ENCODE results near the gene C1orf141. TPM values are rescaled to one million over a fixed set of nuclear protein-coding genes. Genes with fewer than 3 reads are reported as not detected.
"Not testable (repeated sequence)": the region's sequence is repeated elsewhere in the genome, so short reads cannot be mapped to it uniquely, and the experiment has no call there.

Gene C1orf141
- total RNA-seq, 1 donor from 2014 or later, result not detected

- DNase-seq (no peak), ATAC-seq (no peak)
- intact Hi-C loops (cut with micrococcal nuclease), result no loop called here
These were observed 31.2 kb downstream of the C1orf141 start for GRCh38 chr1:67103548-67103947.

GRCh38 chr1:67100833-67101232 lies 33.9 kb downstream of the C1orf141 start:
- no peak for ATAC-seq
- intact Hi-C loops (cut with micrococcal nuclease), result no loop called here
- no peak for DNase-seq

DNA sequence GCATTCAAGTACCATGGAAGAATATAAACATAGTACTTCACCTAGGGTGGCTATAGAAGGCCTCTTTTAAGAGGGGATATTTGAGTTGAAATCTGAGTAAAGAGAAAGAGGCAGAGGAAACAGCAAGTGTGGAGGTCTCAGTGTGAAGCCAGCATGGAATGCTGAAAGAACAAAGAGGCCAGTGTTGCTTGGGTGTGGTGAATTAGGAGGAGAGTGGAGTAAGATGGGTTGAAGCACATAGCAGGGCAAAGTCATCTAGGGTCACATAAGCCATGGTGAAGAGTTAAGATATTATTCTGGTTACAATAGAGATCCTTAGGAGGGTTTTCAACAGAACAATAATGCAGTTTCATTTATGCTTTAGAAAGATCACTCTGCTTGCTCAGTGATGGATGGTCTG lies 37.5 kb downstream of the C1orf141 start:
- DNase-seq (no peak), ATAC-seq (no peak)
- intact Hi-C loops (cut with micrococcal nuclease), result no loop called here

DNA sequence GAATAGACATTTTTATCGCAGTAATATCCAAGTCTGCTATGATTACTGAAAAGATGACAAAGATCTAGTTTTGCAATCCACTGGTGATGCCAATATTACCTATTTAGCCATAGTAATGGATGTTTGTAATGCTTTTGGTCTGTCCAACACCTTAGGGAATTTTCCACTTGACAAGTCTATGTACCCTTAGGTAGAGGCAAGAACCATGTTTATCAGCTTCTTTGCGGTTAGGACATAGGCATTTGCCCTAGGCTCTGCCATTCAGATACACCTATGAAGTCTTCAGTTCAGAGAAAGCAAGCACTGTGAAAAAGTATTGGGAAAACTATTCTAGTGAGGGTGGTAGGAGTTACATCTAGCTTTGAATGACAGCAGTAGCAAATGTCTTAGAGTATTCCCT lies 40.6 kb downstream of the C1orf141 start:
- intact Hi-C loops (cut with micrococcal nuclease), result no loop called here
- no peak for ATAC-seq
- no peak for DNase-seq

DNA sequence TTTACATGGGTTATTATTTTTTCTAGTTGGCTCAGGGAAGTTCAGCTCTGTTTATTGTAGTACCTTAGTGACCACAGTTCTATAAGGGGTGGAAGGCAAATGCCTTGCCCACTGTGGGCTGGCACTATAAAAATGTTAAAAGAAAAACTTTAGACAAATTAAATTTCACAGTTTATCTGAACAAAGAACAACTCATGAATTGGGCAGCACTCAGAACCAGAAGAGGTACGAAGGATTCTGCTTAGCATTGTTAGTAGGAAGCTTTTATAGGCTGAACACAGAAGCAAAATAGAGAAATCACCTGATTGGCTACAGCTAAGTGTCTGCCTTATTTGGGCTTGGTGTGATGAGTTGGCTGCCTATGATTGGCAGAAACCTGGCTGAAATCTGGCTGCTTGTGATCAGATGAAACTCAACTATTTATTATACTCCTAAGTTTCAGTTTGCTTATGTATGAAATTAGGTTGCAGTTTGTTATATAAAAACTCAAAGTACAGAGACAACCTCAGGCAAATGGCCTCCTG lies 45.0 kb downstream of the C1orf141 start:
- DNase-seq, result no peak
- no peak for ATAC-seq
- intact Hi-C loops (cut with micrococcal nuclease), result no loop called here

- intact Hi-C loops (cut with micrococcal nuclease), result no loop called here
- ATAC-seq, result no peak
These were observed 46.3 kb downstream of the C1orf141 start for GRCh38 chr1:67088440-67088839.

GRCh38 chr1:67085326-67085725 lies 49.4 kb downstream of the C1orf141 start:
- intact Hi-C loops (cut with micrococcal nuclease), result no loop called here
- DNase-seq (no peak), ATAC-seq (no peak)

More at GRCh38 chr1:67088440-67088839, 46.3 kb downstream of the C1orf141 start:
- DNase-seq, result no peak

DNA sequence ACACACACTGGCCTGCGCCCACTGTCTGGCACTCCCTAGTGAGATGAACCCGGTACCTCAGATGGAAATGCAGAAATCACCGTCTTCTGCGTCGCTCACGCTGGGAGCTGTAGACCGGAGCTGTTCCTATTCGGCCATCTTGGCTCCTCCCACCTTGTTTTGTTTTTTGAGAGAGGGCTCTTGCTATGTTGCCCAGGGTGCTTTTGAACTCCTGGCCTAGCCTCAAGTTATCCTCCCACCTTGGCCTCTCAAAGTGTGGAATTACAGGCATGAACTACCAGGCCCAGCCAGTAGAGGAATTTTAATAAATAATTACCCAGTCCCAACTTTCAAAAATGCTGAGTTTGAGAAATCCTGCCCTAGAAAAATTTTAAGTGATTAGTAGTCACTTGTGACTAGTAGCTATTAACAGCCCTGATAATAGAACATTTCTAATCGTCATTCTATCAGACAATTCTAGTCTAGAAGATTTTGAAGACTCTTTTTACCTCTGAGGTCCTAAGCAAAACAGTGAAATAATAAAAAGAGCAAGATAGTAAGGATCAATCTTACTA lies 49.9 kb downstream of the C1orf141 start:
- intact Hi-C loops (cut with micrococcal nuclease), result no loop called here
- no peak for ATAC-seq

GRCh38 chr1:67078291-67078690 lies 56.5 kb downstream of the C1orf141 start:
- intact Hi-C loops (cut with micrococcal nuclease), result no loop called here
- DNase-seq, result no peak
- ATAC-seq, result no peak

More for the DNA sequence above, 49.9 kb downstream of the C1orf141 start:
- no peak for DNase-seq

GRCh38 chr1:67077593-67077992 lies 57.2 kb downstream of the C1orf141 start:
- DNase-seq, result no peak
- ATAC-seq, result no peak
- intact Hi-C loops (cut with micrococcal nuclease), result no loop called here

DNA sequence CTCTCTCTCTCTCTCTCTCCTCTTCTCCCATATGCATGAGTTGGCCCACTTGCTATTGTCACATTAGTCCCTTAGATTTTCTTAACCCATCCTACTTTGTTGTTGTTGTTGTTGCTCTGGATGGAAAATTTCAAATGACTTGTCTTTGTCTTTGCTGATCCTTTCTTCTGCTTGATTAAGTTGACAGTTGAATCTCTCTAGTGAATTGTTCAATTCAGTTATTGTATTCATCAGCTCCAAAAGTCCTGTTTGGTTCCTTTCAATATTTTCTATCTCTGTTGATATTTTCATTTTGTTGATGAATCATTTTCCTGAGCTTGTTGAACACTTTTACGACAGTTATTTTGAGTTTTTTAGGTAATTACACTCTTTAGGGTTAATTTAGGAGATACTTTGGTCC lies 62.0 kb downstream of the C1orf141 start:
- ATAC-seq (no peak), DNase-seq (no peak)
- intact Hi-C loops (cut with micrococcal nuclease), result no loop called here

DNA sequence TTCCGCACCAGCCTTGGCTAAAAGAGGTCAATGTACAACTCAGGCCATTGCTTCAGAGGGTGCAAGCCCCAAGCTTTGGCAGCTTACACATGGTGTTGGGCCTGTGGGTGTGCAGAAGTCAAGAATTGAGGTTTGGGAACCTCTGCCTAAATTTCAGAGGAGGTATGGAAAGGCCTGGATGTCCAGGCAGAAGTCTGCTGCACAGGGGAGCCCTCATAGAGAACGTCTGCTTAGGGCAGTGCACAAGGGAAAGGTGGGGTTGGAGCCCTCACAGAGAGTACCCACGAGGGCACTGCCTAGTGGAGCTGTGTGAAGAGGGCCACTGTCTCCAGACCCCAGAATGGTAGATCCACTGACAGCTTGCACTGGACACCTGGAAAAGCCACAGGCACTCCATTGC lies 67.1 kb downstream of the C1orf141 start:
- intact Hi-C loops (cut with micrococcal nuclease); DNase-seq; ATAC-seq: not testable (repeated sequence)

DNA sequence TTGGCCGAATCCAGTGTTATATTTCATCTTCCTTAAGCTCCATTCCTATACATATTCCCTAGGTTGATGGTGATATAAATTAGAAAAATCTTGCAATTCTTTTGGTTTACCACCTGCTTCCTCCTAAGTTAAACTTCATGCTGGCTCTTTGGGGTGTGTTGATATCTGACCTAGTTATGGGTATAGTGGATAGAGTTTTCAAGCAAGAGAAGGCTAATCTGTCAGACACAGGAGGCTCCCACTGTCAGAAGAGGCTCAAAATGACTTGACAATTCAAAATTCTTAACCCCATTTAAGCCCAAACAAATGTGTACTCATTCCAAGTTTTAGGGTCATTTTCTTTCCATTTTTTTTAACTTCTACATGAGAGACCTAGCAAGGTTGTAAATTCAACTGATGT lies 72.4 kb downstream of the C1orf141 start:
- DNase-seq, result no peak
- intact Hi-C loops (cut with micrococcal nuclease), result no loop called here
- ATAC-seq, result no peak

GRCh38 chr1:67061266-67061665 lies 73.5 kb downstream of the C1orf141 start:
- ATAC-seq, result no peak
- no peak for DNase-seq
- intact Hi-C loops (cut with micrococcal nuclease), result no loop called here

DNA sequence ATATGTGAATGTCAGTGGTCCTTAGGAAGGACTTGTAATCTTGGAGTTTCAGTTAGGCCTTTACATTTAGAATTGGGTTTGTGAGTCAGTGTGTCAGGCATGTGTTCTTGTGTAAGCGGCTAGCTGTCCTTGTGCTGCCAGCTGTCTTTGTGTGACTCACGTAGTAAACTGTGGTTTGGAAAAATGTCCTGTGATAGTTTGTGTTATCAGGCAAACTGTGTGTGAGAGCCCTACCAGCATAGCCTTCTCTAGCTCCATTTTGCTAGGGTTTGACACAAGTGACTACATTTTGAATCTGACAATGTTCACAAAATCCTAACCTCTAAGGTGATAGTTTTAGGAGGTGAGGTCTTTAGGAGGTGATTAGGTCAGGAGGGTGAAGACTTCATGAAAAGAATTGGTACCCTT lies 74.0 kb downstream of the C1orf141 start:
- intact Hi-C loops (cut with micrococcal nuclease), result no loop called here
- no peak for DNase-seq
- ATAC-seq, result no peak

GRCh38 chr1:67059346-67059745 lies 75.4 kb downstream of the C1orf141 start:
- intact Hi-C loops (cut with micrococcal nuclease), result no loop called here
- DNase-seq, result no peak
- ATAC-seq, result no peak

- ATAC-seq, result no peak
- intact Hi-C loops (cut with micrococcal nuclease), result no loop called here
- no peak for DNase-seq
These were observed 76.0 kb downstream of the C1orf141 start for GRCh38 chr1:67058761-67059160.

DNA sequence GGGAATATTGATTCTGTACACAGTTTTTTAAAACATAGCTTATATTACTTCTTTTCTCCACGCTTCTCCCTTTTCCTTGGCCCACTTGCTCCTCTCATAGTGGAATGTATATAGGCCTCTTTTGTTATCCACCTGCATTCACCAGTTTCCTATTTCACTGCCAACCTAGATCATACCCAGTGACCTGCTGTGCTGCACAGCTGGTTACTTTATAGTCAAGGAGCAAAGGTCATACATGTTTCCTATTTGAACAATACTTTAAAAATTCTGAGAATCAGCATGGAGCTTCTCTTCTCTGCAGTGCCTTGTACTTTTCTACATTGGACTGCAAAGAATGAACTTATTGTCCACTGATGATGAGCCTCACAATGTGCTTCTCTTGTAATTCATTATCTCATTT lies 76.5 kb downstream of the C1orf141 start:
- intact Hi-C loops (cut with micrococcal nuclease), result no loop called here
- no peak for DNase-seq

DNA sequence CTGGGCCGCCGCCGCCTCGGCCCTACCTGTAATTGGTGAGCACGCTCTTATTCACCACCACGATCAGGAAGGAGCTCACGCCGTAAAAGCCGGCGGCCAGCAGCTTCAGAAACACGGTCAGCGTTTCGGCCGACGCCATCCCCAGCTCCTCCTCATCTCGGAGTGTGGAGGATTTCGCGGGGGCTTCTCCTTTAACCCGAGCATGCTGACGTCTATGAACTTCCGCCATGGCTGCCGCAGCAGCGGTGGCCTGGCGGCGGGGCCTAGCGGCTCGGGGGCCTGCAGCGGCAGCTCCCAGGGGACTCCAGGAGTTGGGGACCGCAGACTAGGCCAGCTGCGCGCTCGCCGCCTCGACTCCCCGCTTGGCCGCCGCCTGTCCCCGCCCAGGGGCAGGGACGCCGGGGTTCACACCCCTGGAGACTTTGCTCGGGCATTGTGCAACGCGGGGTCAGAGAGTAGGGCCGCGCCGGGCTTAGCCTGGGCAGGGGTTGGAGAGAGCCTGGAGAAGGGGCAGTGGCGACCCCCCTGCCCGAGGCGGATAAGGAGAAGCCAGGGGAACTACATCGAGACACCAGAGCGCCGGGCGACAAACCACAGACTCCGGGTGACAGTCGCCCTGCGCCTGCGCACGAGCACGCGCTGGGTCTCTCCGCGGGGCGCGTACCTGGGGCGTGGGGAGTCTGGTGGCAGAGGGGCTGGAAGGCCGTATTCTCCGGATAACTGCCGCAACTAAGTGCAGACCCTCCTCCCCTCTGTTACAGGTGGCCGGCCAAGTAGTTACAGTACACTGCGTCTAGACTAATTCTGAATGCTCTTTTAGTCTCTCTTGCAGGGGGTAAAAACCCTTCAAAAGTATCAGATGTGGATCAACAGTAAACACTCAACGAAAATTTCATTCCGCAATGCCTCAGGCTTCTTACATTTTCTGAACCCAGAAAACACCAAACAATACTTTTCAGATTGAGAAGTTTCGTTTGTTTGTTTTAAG lies 80.7 kb downstream of the C1orf141 start, which contains the start of gene SLC35D1:
Gene SLC35D1 (minus strand): TSS at position 364 of the 988 bp plus-strand sequence. CDS start 135 bp downstream, at position 229.
- DNase-seq (peak; percentile 80), ATAC-seq (peak; percentile 88)
- intact Hi-C loops (cut with micrococcal nuclease), result no loop called here

More for the DNA sequence above, 76.5 kb downstream of the C1orf141 start:
- ATAC-seq, result no peak

- intact Hi-C loops (cut with micrococcal nuclease), result no loop called here
- peak; percentile 91 for ATAC-seq
- DNase-seq, result peak; percentile 80
These were observed 81.3 kb downstream of the C1orf141 start for GRCh38 chr1:67053535-67053784.

Measured in left ventricle myocardium superior (tissue), 1 donor.